ENCODE results near the gene ABCC6. TPM values are rescaled to one million over a fixed set of nuclear protein-coding genes. Genes with fewer than 3 reads are reported as not detected.

Gene ABCC6
- total RNA-seq, 4 donors from 2014 or later: 0.29 TPM; not detected in 3

GRCh38 chr16:16110111-16110490, 113.2 kb downstream of the ABCC6 start:
- Histone ChIP-seq H3K4me1 (no peaks in the 10 kb centered on the region), H3K36me3 (peaks cover 31 to 100% (median 31%) of the 10 kb centered on the region in 3 donors), H3K4me3 (no peak overlapping the region), H3K9me3 (no peaks in the 10 kb centered on the region), H3K27me3 (no peaks in the 10 kb centered on the region), H3K27ac (no peak overlapping the region)
- DNase-seq: no peak
- TF ChIP-seq POLR2A (IDR thresholded peaks at IDR 0.05) (no peak), CTCF (IDR thresholded peaks at IDR 0.05) (no peak)
- intact Hi-C loops (cut with DNase I): no loop called here
- 87 to 95% methylated on average over 9 of the region's 9 CpGs for WGBS, 2 donors

GRCh38 chr16:16109453-16110110, 113.7 kb downstream of the ABCC6 start:
- H3K4me3 ChIP-seq: no peak overlapping the region
- DNase-seq: no peak
- no peaks in the 10 kb centered on the region for H3K27me3 ChIP-seq
- intact Hi-C loops (cut with DNase I): no loop called here
- peak overlapping the region in 2 of 4 donors; percentile 34 to 50 for H3K27ac ChIP-seq
- H3K36me3 ChIP-seq: peaks cover 31 to 100% (median 36%) of the 10 kb centered on the region in 3 donors
- 71 to 84% methylated on average over 7 to 8 of the region's 8 CpGs for WGBS, 2 donors
- no peaks in the 10 kb centered on the region for H3K9me3 ChIP-seq
- TF ChIP-seq CTCF (IDR thresholded peaks at IDR 0.05): no peak
- TF ChIP-seq POLR2A (IDR thresholded peaks at IDR 0.05): no peak
- no peaks in the 10 kb centered on the region for H3K4me1 ChIP-seq

- peaks cover 31 to 100% (median 45%) of the 10 kb centered on the region in 3 donors for H3K36me3 ChIP-seq
- WGBS, 2 donors: 83 to 92% methylated on average over 3 to 5 of the region's 6 CpGs
- TF ChIP-seq CTCF (IDR thresholded peaks at IDR 0.05): no peak
- TF ChIP-seq POLR2A (IDR thresholded peaks at IDR 0.05): no peak
Observed at GRCh38 chr16:16108759-16109158, 114.5 kb downstream of the ABCC6 start.

GRCh38 chr16:16107839-16108238, 115.5 kb downstream of the ABCC6 start:
- no peak overlapping the region for H3K4me3 ChIP-seq
- DNase-seq: no peak
- H3K4me1 ChIP-seq: no peaks in the 10 kb centered on the region
- peaks cover 33 to 100% (median 43%) of the 10 kb centered on the region in 3 donors for H3K36me3 ChIP-seq
- intact Hi-C loops (cut with DNase I): no loop called here
- H3K27me3 ChIP-seq: no peaks in the 10 kb centered on the region
- H3K27ac ChIP-seq: peak overlapping the region in 2 of 4 donors; percentile 47 to 50
- no peaks in the 10 kb centered on the region for H3K9me3 ChIP-seq
- TF ChIP-seq POLR2A (IDR thresholded peaks at IDR 0.05): no peak
- TF ChIP-seq CTCF (IDR thresholded peaks at IDR 0.05): no peak
- 81 to 88% methylated on average over 6 of the region's 6 CpGs for WGBS, 2 donors

More at GRCh38 chr16:16108759-16109158, 114.5 kb downstream of the ABCC6 start:
- Histone ChIP-seq H3K4me1 (no peaks in the 10 kb centered on the region), H3K27me3 (no peaks in the 10 kb centered on the region), H3K4me3 (no peak overlapping the region), H3K9me3 (no peaks in the 10 kb centered on the region), H3K27ac (peak overlapping the region in 3 of 4 donors; percentile 36 to 50 (median 47))
- DNase-seq: no peak
- intact Hi-C loops (cut with DNase I): no loop called here

- intact Hi-C loops (cut with DNase I): no loop called here
- no peaks in the 10 kb centered on the region for H3K9me3 ChIP-seq
- H3K27ac ChIP-seq: no peak overlapping the region
- H3K27me3 ChIP-seq: no peaks in the 10 kb centered on the region
- H3K36me3 ChIP-seq: peaks cover 24 to 100% (median 34%) of the 10 kb centered on the region in 3 donors
- 86 to 91% methylated on average over 2 to 6 of the region's 6 CpGs for WGBS, 2 donors
- TF ChIP-seq POLR2A (IDR thresholded peaks at IDR 0.05) (no peak), CTCF (IDR thresholded peaks at IDR 0.05) (no peak)
- H3K4me1 ChIP-seq: no peaks in the 10 kb centered on the region
- H3K4me3 ChIP-seq: no peak overlapping the region
- DNase-seq: no peak
Observed at GRCh38 chr16:16106466-16106865, 116.8 kb downstream of the ABCC6 start.

Data from esophagus squamous epithelium (tissue), 5 donors.